Uterus (tissue), 4 donors: ENCODE measurements around the gene SLC16A4. TPM values are rescaled to one million over a fixed set of nuclear protein-coding genes. Genes with fewer than 3 reads are reported as not detected.
A peak's percentile ranks its signal among the peaks of the same experiment; 100 is the strongest.

Experiments
- DNase-seq, 2 donors: peaks; one replicate each; pipeline ENCODE4 v3.0.0-alpha.2; 2019 to 2020
- H3K27ac ChIP-seq, 2 donors: fragments of 200-600 bp; sonication (generic); 1 replicate in 1 of 2; 2 replicates in 1 of 2; pipeline ENCODE4 v1.5.1; 2016 to 2018
- H3K27me3 ChIP-seq, 2 donors: fragments of 200-600 bp; sonication (generic); one replicate each; pipeline ENCODE4 v1.5.1; 2018 to 2019; ENCODE audit warnings: control low read depth in 1 of 2
- H3K36me3 ChIP-seq, 2 donors: fragments of 200-600 bp; sonication (generic); one replicate each; pipeline ENCODE4 v1.5.1; 2019; ENCODE audit warnings: control low read depth in 1 of 2
- H3K4me1 ChIP-seq, 2 donors: fragments of 200-600 bp; sonication (generic); one replicate each; pipeline ENCODE4 v1.5.1; 2018 to 2019; ENCODE audit warnings: control low read depth in 1 of 2
- H3K4me3 ChIP-seq, 2 donors: fragments of 200-600 bp; sonication (generic); 1 replicate in 1 of 2; 2 replicates in 1 of 2; pipeline ENCODE4 v1.5.1; 2018 to 2019; ENCODE audit warnings: mild to moderate bottlenecking in 1 of 2
- H3K9me3 ChIP-seq, 2 donors: fragments of 200-600 bp; sonication (generic); one replicate each; pipeline ENCODE4 v1.5.1; 2019; ENCODE audit warnings: control low read depth in 1 of 2
- POLR2A ChIP-seq, 2 donors: fragments of 450-650 bp; IDR thresholded peaks; one replicate each; pipeline ENCODE4 v1.6.1; 2016; ENCODE audit warnings: antibody characterized with exemption in 2 of 2, mild to moderate bottlenecking in 1 of 2, moderate library complexity in 1 of 2
- intact Hi-C: fragments of 100-400 bp; cut with DNase I; formaldehyde crosslinking; loops from one replicate; pipeline ENCODE4 v1.15.1; 2023; ENCODE audit warnings: low total_unique reads
- total RNA-seq, 4 donors: library from RNA; depleted of rRNA in 3 of 4; stranded (reverse); fragments of >200 nt in 3 of 4; gene quantifications; one replicate each; pipeline versions ENCODE4 v1.1.0 to v1.2.4, GENCODE V29; 2014 to 2023
- TF ChIP-seq, protein P1 (sequence below), 4 experiments: fragments of 200-600 bp in 2 of 4; fragments of 450-650 bp in 2 of 4; sonication (generic) in 2 of 4; IDR thresholded peaks; one replicate each; pipeline ENCODE4 v1.5.1; 2016 to 2019; ENCODE audit warnings: antibody characterized with exemption in 4 of 4, mild to moderate bottlenecking in 2 of 4, moderate library complexity in 1 of 4
- donor health status: DM: yes; HTN: yes; CAD: no.

Gene SLC16A4
- total RNA-seq, 4 donors from 2014 or later, result 2.3 to 11.3 (median 4.6) TPM

DNA sequence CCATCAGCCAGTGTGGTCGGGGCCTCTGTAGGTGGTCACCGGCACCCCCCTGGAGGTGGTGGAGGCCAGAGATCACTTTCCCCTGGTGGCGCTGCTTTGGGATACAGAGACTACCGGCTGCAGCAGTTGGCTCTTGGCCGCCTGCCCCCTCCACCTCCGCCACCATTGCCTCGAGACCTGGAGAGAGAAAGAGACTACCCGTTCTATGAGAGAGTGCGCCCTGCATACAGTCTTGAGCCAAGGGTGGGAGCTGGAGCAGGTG, 50.7 kb downstream of the SLC16A4 start:
- peak; percentile 19 to 22 for DNase-seq
- intact Hi-C loops, result no loop called here
- Histone ChIP-seq H3K36me3 (no peaks in the 10 kb centered on the region), H3K27ac (peak overlapping the region in 1 of 2 donors; percentile 93), H3K4me3 (peak overlapping the region; percentile 97 to 100), H3K4me1 (peaks cover 7 to 11% of the 10 kb centered on the region in 2 donors), H3K9me3 (no peaks in the 10 kb centered on the region), H3K27me3 (no peaks in the 10 kb centered on the region)
- TF ChIP-seq, protein P1, sequence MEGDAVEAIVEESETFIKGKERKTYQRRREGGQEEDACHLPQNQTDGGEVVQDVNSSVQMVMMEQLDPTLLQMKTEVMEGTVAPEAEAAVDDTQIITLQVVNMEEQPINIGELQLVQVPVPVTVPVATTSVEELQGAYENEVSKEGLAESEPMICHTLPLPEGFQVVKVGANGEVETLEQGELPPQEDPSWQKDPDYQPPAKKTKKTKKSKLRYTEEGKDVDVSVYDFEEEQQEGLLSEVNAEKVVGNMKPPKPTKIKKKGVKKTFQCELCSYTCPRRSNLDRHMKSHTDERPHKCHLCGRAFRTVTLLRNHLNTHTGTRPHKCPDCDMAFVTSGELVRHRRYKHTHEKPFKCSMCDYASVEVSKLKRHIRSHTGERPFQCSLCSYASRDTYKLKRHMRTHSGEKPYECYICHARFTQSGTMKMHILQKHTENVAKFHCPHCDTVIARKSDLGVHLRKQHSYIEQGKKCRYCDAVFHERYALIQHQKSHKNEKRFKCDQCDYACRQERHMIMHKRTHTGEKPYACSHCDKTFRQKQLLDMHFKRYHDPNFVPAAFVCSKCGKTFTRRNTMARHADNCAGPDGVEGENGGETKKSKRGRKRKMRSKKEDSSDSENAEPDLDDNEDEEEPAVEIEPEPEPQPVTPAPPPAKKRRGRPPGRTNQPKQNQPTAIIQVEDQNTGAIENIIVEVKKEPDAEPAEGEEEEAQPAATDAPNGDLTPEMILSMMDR (IDR thresholded peaks at IDR 0.05), result no peak
- no peak for TF ChIP-seq POLR2A (IDR thresholded peaks at IDR 0.05)

DNA sequence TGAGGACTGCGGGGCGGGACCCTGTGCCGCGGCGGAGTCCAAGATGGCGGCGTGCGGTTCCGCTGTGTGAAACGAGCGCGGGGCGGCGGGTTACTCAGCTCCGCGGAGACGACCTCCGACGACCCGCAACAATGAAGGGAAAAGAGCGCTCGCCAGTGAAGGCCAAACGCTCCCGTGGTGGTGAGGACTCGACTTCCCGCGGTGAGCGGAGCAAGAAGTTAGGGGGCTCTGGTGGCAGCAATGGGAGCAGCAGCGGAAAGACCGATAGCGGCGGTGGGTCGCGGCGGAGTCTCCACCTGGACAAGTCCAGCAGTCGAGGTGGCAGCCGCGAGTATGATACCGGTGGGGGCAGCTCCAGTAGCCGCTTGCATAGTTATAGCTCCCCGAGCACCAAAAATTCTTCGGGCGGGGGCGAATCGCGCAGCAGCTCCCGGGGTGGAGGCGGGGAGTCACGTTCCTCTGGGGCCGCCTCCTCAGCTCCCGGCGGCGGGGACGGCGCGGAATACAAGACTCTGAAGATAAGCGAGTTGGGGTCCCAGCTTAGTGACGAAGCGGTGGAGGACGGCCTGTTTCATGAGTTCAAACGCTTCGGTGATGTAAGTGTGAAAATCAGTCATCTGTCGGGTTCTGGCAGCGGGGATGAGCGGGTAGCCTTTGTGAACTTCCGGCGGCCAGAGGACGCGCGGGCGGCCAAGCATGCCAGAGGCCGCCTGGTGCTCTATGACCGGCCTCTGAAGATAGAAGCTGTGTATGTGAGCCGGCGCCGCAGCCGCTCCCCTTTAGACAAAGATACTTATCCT, 51.2 kb downstream of the SLC16A4 start:
- peak overlapping the region; percentile 97 to 100 for H3K4me3 ChIP-seq
- no peaks in the 10 kb centered on the region for H3K9me3 ChIP-seq
- TF ChIP-seq, protein P1 (IDR thresholded peaks at IDR 0.05), result peak; percentile 21 to 73 (median 50)
- TF ChIP-seq POLR2A (IDR thresholded peaks at IDR 0.05), result peak in 1 of 2 donors; percentile 82
- intact Hi-C loops, result no loop called here
- H3K27me3 ChIP-seq, result no peaks in the 10 kb centered on the region
- H3K27ac ChIP-seq, result peak overlapping the region; percentile 90 to 93
- H3K4me1 ChIP-seq, result peaks cover 7 to 11% of the 10 kb centered on the region in 2 donors
- DNase-seq, result no peak
- H3K36me3 ChIP-seq, result no peaks in the 10 kb centered on the region

DNA sequence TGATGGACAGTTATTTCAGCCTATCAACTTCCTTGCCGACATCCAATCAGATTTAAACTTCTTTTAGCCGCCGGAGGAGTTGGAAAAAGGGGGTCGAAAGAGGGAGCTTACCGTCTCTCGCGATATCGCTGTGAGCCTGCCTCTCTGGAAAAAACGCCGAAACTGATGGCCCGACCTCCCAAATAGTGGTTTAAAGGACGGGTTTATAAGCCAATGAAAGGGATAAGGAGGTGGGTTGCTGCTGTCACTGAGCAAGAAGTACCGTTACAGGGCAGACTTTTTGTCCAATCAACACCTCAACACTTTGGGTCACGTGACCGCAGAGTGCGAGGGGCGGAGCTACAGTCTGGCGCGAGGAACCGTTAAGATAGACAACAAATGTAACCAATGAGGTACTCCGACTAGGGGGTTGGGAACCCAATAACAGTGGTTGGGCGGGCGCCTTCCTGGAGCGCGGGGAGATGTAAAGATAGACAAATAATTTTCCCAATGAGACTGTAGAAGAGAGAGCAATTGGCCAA, 51.9 kb downstream of the SLC16A4 start, which contains the start of gene RBM15:
Gene RBM15 (plus strand): TSS at position 492 of the 521 bp plus-strand sequence. CDS start 29 bp downstream, at position 521.
- peak; percentile 98 to 99 for DNase-seq
- intact Hi-C loops, result no loop called here
- Histone ChIP-seq H3K4me1 (peaks cover 7 to 11% of the 10 kb centered on the region in 2 donors), H3K27me3 (no peaks in the 10 kb centered on the region), H3K4me3 (peak within 1 kb of the TSS; percentile 97 to 100), H3K27ac (peak within 1 kb of the TSS; percentile 99), H3K9me3 (no peaks in the 10 kb centered on the region), H3K36me3 (no peaks in the 10 kb centered on the region)
- TF ChIP-seq, protein P1 (IDR thresholded peaks at IDR 0.05), result peak in 1 of 4 experiments; percentile 10
- TF ChIP-seq POLR2A (IDR thresholded peaks at IDR 0.05), result no peak

DNA sequence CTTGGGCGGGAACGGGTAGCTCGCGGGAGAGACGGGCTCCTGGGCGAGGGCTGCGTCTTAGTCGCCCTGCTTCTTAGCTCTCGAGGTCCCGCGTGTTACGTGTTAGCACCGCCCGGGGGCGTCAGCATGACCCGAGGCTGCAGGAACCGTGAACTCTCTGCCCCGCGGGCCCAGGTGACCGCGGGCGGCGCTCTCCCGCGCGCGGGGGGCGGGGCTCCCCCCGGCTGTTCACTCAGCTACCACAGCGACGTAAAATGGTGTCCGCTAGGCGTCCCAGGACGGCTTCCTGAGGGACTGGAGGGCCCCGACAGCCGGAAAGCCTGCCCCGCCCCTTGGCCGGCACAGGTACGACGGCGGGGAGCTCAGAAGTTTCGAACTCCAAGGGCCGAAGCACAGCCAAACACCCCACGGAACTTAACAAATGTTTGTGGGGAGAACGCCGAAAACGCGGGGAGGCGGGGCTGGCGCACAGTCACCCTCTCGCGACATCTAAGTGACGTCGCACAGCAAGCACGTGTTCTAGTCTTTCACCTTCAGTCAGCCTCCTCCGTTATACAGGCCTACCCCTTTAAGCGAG, 52.4 kb downstream of the SLC16A4 start:
- intact Hi-C loops, result no loop called here

More for the DNA sequence above, 52.4 kb downstream of the SLC16A4 start:
- no peaks in the 10 kb centered on the region for H3K36me3 ChIP-seq
- peak; percentile 26 to 59 for TF ChIP-seq POLR2A (IDR thresholded peaks at IDR 0.05)
- TF ChIP-seq, protein P1 (IDR thresholded peaks at IDR 0.05), result peak; percentile 58 to 84 (median 64)
- peaks cover 7 to 11% of the 10 kb centered on the region in 2 donors for H3K4me1 ChIP-seq
- DNase-seq, result peak in 1 of 2 donors; percentile 95
- no peaks in the 10 kb centered on the region for H3K27me3 ChIP-seq
- H3K9me3 ChIP-seq, result no peaks in the 10 kb centered on the region
- H3K27ac ChIP-seq, result peak overlapping the region; percentile 99
- peak overlapping the region; percentile 58 to 100 for H3K4me3 ChIP-seq
